Fibroblast of pulmonary artery (primary cell): Measurements from ENCODE around the gene COL21A1.

Experiments used
- DNase-seq: peaks from one replicate; pipeline ENCODE4 v3.0.0-alpha.2; 2010; ENCODE audit warnings: low read depth
- H3K4me3 ChIP-seq: replicated peaks from 2 replicates; pipeline ENCODE4 v1.5.1; 2011; ENCODE audit warnings: low read depth, mild to moderate bottlenecking, control low read depth, low read length, moderate library complexity
- TF ChIP-seq, protein P1 (sequence below): IDR thresholded peaks from 2 replicates; pipeline ENCODE4 v1.5.1; 2011; ENCODE audit warnings: mild to moderate bottlenecking, control low read depth, low read length, inconsistent platforms; ENCODE audit errors: missing control alignments

Gene COL21A1

DNA sequence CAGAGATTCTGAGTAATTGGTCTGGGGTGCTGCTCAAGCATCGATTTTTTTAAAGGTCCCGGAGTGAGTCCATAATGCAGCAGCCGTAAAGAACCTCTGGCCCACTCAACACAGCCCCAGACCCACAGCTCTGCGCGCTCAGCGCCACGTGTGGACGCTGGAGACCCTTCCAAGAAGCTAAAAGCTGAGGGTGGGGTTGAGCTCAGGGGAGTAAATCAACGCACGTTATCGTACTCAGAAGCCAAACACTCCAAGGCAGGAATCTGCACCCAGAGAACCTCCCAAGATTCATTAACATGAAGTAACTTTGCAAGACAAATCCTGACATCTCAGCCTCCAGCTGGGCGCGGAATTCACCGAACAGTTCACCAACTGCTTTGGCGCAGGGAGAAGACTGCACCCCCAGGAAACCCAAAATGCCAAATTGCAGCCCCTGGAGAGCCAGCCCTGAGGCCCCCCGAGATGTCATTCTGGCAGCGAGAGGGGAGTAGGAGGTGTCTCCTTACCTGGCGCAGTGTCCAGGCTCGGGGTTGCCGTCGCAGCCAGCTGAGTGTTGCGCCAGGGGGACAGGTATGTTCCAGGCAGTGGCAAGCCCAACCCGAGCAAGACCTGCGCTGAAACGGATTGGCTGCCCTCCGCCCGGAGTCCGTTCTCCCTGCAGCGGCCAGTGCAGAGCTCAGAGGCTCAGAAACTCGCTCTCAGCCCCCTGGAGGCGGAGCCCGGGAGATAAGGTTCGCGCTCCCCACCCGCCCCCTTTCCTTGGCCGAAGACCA is at the start of gene COL21A1:
TSS of gene COL21A1 (minus strand) at position 700 of the 773 bp plus-strand sequence. CDS start 64,962 bp downstream, outside the sequence.
- TF ChIP-seq, protein P1, sequence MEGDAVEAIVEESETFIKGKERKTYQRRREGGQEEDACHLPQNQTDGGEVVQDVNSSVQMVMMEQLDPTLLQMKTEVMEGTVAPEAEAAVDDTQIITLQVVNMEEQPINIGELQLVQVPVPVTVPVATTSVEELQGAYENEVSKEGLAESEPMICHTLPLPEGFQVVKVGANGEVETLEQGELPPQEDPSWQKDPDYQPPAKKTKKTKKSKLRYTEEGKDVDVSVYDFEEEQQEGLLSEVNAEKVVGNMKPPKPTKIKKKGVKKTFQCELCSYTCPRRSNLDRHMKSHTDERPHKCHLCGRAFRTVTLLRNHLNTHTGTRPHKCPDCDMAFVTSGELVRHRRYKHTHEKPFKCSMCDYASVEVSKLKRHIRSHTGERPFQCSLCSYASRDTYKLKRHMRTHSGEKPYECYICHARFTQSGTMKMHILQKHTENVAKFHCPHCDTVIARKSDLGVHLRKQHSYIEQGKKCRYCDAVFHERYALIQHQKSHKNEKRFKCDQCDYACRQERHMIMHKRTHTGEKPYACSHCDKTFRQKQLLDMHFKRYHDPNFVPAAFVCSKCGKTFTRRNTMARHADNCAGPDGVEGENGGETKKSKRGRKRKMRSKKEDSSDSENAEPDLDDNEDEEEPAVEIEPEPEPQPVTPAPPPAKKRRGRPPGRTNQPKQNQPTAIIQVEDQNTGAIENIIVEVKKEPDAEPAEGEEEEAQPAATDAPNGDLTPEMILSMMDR, result peak; percentile 23
- DNase-seq, result no peak
- H3K4me3 ChIP-seq, result peak within 1 kb of the TSS; percentile 46

DNA sequence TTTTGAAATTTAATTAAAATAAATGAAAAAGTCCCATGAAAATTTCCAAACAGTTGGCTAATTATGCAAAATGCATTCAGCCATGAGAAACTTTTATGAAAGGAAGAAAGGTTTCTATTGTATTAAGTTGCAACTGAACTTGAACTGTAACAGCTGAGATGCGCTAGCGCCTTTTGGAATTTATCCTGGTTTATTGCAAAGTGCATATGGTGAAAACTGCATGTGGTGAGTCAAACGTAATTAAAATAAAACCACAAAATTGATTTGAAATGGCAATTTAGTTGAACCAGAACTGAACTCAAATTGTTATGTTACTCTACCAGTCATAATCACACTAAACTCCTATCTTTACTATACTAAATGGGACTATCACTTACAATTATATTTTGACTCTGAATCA is 46.4 kb upstream of the COL21A1 start:
- H3K4me3 ChIP-seq, result no peak overlapping the region
- no peak for DNase-seq
- TF ChIP-seq, protein P1, result no peak

DNA sequence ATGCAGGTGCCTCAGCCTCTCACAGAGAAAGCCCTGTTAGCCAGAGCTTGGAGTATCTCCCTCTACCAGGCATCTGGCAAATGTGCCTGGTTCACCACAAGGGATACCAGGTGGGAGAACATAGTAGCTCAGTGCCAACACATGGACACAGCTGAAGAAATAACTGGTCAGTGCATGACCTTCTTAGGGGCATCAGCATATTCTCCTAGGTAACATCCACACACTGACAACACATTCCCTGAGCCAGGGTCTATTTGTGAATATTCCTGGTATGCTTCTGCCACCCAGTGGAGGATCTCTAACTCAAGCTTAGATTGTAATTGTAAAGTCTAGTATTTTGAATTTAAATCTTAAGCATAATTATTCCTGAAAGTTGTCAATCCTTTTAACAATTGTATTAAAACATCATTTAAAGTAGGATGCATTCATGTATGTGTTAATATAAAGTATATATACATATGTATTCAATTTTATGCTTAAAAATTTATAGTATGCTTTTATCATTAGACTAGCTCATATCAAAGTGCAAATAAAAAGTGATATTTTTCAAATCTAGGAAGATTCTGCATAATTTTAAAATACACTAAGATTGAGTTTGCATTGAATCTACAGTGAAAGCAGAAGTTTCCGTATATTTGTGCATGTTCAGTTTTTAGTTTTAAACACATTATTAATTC is 45.3 kb upstream of the COL21A1 start:
- no peak overlapping the region for H3K4me3 ChIP-seq
- peak; percentile 86 for DNase-seq
- TF ChIP-seq, protein P1, result peak; percentile 65

GRCh38 chr6:56291302-56291917 is 44.0 kb upstream of the COL21A1 start:
- H3K4me3 ChIP-seq, result no peak overlapping the region
- DNase-seq, result peak; percentile 25
- TF ChIP-seq, protein P1, result no peak

DNA sequence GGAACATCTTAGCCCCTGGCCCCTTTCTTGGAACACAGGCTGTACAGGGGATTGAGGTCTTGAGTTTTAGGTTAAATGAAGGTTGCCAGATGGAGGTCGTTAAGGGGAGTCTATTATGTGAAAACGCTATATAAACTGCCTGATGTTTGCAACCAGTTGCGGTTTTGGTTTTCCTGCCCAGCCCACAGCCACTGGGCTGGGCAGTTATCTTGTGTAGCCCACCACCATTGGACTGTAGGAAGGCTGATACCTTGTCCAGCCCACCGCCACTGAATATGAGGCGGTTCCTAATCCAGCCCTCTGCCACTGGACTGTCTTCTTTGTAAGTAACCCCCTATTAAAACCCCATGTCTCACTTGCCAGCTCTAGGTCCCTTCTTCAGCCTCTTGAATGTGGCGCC is 42.3 kb upstream of the COL21A1 start:
- TF ChIP-seq, protein P1, result no peak
- no peak for DNase-seq
- H3K4me3 ChIP-seq, result no peak overlapping the region

GRCh38 chr6:56288347-56288746 is 41.0 kb upstream of the COL21A1 start:
- H3K4me3 ChIP-seq, result no peak overlapping the region
- TF ChIP-seq, protein P1, result no peak
- DNase-seq, result no peak
